NCI-H128 (cell line): ENCODE measurements around the gene GRID2.

ENCODE experiments used
- DNase-seq: peaks from one replicate; lab custom pipeline; 2025; ENCODE audit not compliant: unreplicated experiment; lab: John Stamatoyannopoulos, UW

Gene GRID2

DNA sequence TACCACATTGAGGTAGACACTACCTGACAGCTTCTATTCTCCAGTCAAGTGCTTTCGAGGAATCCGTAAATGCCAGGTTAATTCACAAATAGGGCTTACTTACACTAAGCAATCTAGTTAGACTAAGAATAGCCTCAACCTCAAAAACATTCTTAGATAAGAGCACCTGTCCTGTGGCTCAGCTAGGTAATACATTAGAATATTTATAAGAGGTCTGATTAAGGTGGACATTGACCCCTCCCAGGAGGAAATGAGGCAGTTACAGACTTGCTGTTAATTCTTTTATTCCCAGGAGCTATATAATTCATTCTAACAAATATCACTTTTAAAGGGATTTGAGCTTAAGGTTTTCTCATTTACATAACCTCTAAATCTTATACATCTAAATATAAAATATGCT lies 758.1 kb downstream of the GRID2 start:
- no peak for DNase-seq

DNA sequence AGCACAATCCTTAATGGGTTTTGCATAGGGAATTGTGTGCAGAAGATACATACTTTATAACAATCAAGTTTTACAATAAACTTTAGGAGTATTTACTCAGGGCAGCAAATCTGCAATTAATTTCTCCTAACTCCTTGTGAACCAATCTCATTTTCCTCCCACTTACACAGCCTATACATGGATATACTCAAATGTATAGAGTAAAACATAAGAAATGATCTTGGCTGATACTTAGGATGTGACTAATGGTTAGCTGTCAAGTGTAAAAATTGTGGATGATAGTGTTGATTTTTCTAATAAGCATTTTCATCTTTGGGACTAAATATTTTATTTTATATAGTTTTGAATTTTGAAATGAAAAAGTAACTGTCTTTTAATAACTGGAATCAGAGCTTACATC lies 759.6 kb downstream of the GRID2 start:
- DNase-seq = no peak

DNA sequence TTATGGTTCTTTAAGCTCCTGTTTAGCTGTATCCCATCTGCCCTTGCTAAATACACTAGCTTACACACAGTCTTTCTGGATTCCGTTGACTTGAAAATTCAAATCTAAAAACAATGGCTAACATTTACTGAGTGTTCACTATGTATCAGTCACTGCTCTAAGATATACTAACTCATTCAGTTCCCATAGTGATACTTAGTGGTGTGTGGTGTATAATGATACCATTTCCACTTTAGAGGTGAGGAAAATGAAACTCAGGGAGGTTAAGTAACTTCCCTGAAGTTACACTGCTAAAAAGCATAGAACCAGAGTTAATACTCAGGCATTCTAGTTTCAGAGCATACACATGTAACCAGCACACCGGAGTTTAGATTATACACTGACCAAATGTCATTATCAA lies 762.0 kb downstream of the GRID2 start:
- DNase-seq = no peak

DNA sequence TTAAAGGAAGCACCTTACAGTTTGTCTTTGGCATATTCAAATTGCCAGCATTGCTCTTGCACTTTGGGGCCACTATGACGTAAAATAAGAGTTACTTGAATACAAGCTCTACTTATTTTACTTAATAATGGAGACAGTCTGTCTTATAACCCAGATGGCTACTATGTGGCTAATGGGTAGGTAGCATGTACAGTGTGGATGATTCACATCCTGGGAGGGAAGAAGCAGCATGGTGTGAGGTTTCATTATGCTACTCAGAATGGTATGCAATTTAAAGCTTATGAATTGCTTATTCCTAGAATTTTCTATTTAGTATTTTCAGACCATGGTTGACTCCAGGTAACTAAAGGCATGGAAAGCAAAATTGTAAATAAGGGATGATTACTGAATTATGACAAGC lies 763.0 kb downstream of the GRID2 start:
- no peak for DNase-seq

DNA sequence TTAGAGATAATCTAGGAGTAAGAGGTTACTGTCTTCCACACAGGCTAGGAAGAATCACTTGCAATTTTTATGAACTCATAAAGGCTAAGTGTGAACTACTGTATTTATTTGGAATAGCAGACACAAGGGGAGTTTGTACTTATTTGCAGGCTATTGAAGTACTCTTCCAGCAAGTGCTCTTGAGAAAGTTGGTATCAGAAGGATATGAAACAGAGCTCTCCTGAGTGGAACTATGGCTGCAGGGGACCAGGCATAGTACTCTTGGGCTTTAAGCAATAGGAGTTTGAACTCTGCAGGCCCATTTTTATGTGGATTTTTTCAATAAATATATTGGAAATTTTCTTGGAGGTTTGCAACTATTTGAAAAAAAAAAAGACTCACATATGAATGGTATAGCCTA lies 768.5 kb downstream of the GRID2 start:
- DNase-seq = no peak

DNA sequence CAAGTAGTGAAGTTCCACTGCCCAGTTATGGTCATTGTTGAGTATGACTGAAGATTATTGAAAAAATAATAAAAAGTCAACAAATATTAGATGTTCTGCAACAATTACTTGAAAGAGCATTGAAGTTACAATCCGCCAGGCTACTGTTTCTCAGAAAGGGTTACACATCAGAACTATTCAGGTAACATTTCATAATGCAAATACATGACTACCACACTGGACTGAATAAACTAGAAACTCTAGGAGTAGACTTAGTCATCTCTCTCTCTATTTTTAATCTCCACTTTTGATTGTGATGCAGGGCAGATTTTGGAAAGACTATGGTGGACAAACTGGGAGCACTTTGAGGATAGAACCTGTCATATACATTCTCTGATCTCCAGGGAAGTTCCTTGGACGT lies 776.5 kb downstream of the GRID2 start:
- DNase-seq = no peak

DNA sequence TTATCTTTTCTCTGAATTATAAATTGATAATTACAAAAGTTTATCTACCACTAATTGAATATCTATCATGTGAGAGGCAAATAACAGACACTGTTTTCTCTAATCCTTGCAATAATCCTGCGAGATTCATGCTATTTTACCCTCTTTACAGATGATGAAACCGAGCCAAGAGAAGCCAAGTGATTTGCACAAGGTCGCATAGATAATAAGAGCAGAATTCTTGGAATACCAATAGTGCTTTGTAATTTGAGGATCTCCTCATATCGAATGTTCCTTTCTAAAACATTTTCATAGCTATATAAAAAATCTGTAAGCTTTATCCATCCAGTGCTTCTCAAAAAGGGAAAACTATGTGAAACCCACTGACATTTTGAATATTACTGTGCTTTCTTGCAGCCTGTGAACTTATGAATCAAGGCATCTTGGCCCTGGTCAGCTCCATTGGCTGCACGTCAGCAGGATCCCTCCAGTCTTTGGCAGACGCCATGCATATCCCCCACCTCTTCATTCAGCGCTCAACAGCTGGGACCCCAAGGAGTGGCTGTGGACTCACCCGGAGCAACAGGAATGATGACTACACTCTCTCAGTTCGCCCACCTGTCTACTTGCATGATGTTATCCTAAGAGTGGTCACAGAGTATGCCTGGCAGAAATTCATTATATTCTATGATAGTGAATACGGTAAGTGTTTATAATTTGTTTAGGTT lies 781.0 kb downstream of the GRID2 start:
- DNase-seq = no peak

DNA sequence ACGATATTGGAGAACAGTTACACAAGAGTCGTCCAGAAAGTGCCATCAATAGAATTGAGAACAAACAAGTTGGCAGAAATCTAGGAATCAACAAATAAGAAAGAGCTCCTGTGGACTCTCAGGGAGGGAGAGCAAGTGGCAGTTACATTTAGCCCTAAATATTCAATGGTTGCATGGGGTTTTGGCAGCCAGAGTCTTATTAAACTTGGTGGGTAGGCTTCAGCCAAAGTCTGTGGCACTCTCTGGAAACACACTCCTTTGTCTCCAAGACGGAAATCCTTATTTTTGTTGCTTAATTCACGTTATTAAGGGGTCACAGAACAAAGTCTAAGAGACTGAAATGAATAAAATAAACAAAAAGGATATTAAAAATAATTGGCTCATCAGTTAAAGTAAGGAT lies 782.6 kb downstream of the GRID2 start:
- DNase-seq = no peak

DNA sequence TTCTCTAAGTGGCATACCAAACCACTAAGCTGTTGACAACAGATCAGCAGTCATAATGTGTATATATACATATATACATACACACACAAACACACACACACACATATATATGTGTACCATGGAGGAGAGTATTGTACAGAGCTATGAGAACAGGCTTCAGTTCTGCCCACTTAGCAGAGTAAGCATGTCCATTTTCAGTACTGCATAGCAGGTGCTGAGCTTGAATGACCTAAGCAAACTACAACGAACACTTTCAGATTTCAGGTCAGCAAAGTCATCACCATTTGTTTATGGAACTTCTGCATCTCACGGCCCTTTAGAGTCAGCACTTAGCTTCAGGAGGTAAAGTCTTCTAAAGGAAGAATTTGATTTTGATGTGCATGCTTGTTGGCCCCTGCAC lies 789.0 kb downstream of the GRID2 start:
- DNase-seq = no peak

DNA sequence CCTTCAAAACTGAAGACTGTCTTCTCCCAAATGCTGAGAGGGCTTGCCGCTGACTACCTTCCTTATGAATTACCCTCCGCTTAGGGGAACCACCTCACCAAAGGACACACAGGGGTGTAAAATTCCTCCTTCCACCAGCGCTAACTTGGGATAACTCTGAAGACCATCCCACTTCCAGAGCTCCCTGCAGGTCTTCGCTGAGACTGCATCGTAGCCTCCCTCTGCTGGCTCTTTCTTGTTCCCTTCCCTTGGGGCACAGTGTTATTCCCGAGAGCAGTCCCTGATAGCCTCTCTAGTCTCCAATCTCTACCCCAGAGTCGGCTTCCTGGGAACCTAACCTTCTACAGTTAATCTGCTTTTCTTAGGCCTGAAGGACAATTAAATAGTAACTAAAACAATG lies 799.3 kb downstream of the GRID2 start:
- no peak for DNase-seq

DNA sequence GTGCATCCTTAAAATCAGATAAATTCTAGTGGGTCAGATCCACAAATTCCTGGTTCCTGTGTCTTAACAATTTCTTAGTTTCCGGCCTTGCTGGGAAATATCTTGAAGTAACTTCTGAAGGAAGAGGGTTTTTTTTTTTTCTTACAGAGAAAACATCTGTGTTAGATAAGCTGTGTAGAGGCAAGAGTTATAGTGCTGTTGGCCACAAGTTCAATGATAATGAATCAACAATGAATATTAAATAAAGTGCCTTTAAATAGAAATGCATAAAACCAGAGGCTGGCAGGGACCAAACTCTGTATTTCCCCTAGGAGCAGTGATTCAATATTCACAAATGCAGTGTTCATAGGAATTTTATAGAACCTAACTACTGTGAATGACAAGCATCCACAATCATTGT lies 812.9 kb downstream of the GRID2 start:
- no peak for DNase-seq

DNA sequence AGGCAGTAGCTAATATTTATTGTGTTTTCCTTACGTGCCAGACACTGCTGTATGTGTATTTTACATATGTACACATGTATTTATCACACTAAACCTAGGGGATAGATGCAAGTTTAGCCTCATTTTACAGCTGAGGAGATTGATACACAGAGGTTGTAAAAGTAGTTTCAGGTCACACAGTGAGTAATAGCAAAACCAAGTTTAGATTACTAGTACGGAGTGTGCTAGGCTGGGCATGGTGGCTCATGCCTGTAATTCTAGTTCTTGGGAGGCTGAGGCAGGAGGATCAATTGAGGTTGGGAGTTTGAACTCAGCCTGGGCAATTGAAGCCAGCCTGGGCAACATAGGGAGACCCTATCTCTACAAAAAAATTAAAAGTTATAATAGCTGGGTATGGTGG lies 823.7 kb downstream of the GRID2 start:
- no peak for DNase-seq

DNA sequence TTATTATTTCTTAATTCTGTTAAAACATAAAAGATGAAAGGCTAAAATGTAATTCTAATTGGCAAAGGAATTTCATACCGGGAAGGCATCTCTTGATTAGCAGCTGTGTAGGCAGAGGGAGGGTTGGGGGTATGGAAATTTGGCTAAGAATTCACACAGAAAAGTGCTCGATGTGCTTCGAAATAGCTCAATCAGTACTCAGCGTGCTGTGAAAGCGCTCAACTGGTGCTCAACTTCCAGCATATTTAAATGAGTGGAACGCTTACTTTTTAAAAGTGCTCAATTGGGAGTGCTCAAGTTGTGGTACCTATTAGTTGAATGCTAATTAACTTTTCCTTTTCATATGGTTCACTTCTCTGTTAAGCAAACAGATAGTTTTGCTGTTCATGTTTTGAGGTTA lies 828.9 kb downstream of the GRID2 start:
- no peak for DNase-seq

DNA sequence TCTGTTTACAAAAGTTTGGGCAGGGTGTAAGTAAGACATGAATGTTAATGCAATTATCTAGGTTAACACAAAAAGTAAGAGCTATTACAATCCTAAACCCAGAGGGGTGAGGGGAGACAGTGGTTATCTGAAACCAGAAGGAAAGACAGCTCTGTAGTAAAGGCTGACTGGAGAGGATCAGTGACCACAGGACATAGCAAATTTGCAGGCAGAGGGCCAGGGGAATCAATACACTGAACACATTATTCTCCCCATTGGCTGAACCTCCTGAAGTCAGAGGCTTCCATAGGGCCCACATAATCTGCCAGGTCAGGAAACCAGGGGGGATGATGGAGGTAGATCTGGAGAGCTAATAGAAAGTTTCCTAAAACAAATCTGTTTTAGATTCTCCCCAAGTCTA lies 835.4 kb downstream of the GRID2 start:
- no peak for DNase-seq

DNA sequence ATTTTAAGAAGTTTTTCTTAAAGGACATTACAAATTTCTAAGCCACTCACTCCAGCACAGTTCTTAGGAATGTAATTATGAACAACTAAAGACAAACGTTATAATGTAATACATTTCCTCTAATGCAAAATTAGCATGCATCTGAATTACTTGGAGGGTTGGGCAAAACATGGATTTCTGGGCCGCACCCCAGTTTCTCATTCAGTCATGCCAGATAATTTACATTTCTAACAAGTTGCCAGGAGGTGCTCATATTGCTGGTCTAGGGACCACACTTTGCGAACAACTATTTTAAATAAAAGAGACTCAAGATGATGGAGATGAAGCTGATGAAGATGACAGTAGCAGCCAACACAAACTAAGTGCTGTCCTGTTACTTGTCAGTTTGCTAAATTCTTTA lies 840.1 kb downstream of the GRID2 start:
- no peak for DNase-seq

DNA sequence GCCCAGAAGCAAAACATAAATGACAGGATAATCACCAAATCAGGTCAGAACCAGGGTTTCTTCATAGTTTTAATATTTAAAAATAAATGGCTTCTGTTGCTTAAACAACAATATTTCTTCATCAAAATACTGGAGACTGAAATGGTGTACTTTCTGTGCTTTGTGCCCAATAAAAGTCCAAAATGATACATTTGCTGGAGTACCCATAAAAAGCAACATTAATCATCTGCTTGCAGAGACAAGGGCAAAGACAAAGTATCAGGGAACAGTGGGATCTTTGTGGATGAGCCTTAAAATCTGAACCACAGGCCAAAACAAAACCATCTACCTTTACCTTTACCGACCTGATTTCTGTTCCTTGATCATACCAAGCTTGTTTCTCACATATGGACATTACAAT lies 840.9 kb downstream of the GRID2 start:
- DNase-seq = no peak

DNA sequence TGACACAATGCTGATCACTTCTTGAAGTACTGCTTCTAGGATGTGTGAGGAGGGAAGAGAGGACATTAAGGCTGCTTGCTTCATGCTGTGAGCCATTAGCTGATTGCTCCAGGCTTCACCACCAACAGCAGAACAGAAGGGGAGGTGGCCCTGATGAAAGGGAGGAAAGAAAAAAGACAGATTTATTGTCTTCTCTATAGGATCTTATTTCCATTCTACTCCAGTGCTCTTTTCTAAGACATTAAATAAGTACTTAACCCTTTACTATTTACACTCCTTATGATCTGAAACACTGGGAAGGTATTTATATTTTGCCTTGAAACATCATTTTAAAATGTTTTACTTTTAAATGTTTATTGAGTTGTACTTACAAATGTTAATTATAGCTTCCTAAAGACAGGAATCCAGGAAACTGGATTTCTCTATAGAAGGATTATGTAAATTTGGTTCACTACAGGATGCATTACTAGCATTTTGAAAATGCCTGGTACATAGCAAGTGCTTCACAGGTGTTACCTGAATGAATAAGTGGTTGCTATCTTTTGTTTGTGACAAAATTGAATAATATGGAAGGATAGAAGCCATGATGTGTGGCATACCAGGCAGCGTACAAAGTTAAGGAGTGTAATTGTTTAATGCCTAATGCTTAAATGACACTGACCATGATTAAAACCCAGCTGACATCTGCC lies 843.9 kb downstream of the GRID2 start:
- peak; percentile 38 for DNase-seq

DNA sequence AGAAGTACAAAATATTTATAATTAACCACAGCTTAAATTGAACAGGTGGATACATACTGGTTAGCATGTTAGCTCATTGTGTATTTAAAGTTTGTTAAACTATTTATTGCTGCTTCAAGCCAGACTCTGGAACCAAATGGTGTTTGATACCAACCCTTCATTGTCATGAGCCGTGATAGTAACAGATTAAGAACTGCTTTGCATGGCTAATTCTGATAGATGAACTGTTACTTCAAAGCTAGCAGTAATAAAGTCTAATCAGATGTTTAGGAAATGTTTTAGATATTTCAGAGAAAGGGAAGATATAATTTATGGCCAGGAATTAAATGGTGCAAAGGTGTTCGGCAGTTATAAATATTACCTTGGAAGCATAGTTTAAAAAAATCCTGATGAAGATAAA lies 848.7 kb downstream of the GRID2 start:
- no peak for DNase-seq

DNA sequence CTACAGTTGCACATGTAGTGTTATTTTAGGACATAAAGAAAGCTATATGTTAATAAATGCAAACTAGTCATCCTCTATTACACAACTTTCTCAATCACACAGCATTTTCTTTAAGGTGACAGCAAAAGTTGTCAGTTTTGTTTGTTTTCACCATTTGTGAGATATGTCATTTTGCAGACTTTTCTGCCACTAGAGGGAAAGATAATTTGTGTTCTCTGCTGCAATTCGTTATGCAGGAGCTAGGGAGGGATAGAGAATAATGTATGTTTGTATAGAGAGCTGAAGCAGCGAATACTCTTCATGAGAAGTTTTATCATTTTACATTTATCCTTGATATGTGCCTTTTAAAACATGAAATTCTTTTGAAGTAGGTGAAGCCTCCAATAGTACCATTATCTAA lies 854.2 kb downstream of the GRID2 start:
- DNase-seq = no peak

DNA sequence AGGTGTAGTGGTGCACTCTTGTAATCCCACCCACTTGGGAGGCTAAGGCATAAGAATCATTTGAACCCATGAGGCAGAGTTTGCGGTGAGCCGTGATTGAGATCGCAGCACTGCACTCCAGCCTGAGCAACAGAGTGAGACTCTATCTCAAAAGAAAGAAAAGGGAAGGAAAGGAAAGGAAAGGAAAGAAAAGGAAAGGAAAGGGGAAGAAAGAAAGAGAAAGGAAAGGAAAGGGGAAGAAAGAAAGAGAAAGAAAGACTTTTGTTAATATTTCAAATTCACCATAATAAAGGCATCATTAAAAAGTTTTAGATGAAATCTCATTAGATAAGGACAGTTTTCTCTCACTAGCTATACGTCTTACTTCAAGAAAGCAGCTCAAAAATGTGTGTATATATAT lies 864.3 kb downstream of the GRID2 start:
- DNase-seq = no peak

DNA sequence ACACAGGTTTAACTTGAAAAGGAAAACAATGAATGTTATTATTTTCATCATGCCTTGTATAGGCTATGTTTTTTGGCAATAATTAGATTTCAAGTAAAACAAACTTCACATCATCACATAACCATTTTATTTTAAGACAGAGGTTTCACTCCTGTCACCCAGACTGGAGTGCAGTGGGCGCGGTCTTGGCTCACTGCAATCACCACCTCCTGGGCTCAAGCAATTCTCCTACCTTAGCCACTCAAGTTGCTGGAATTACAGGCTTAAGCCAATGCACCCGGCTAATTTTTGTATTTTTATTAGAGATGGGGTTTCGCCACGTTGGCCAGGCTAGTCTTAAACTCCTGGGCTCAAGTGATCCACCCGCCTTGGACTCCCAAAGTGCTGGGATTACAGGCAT lies 866.2 kb downstream of the GRID2 start:
- no peak for DNase-seq

DNA sequence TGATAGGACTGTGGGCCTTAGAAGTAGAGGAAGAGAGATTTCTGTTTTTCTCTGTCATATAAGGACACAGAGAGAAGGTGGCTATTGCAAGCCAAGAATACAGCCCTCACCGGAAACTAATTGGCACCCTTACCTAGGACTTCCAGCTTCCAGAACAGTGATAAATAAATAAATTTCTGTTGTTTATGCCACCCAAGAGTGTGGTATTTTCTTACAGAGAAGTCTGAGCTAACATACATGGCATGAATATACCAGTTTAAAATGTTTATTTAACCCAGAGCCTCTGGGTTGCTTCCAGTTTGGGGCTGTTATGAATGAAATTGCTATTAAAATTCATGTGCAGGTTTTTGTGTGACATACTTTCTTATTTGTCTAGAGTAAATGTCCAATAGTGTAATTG lies 870.8 kb downstream of the GRID2 start:
- DNase-seq = no peak

DNA sequence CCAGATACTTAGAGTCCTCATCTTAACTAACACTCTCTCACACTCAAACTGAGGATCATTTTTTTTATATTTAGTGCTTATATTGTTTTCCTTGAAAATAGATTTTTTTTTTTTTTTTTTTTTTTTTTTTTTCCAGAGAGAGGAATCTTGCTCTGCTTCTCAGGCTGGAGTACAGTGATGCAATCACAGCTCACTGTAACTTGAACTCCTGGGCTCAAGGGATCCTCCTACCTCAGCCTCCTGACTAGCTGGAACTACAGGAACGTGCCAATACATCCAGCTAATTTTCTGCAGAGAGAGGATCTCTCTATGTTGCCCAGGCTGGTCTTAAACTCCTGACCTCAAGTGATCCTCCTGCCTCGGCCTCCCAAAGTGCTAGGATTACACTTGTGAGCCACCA lies 874.5 kb downstream of the GRID2 start:
- DNase-seq = no peak
